H9 (cell line): ENCODE data around the gene DOK6. TPM values are rescaled to one million over a fixed set of nuclear protein-coding genes. Genes with fewer than 3 reads are reported as not detected.

Source experiments
- DNase-seq: peaks from one replicate; pipeline ENCODE4 v3.0.0-alpha.2; 2017
- H2AFZ ChIP-seq: one replicate; pipeline ENCODE4 v1.6.1; 2013; ENCODE audit warnings: mild to moderate bottlenecking, low read length, control low read depth, moderate library complexity
- H2AK5ac ChIP-seq: 2 replicates; pipeline ENCODE4 v1.6.1; 2013; ENCODE audit warnings: low read length, control low read depth, mixed read lengths; ENCODE audit not compliant: insufficient read length
- H2BK120ac ChIP-seq: one replicate; pipeline ENCODE4 v1.6.1; 2013; ENCODE audit warnings: low read depth, mild to moderate bottlenecking, low read length, control low read depth, inconsistent platforms; ENCODE audit not compliant: poor library complexity, severe bottlenecking
- H2BK12ac ChIP-seq: 2 replicates; pipeline ENCODE4 v1.6.1; 2013; ENCODE audit warnings: low read length, control low read depth, mixed read lengths, low read depth; ENCODE audit not compliant: insufficient read length
- H2BK15ac ChIP-seq: 2 replicates; pipeline ENCODE4 v1.6.1; 2013; ENCODE audit warnings: low read depth, low read length, control low read depth
- H2BK20ac ChIP-seq: one replicate; pipeline ENCODE4 v1.6.1; 2013; ENCODE audit warnings: low read depth, mild to moderate bottlenecking, low read length, control low read depth, inconsistent platforms; ENCODE audit not compliant: poor library complexity, severe bottlenecking
- H2BK5ac ChIP-seq: 2 replicates; pipeline ENCODE4 v1.6.1; 2013; ENCODE audit warnings: low read length, control low read depth, mixed read lengths; ENCODE audit not compliant: insufficient read length
- H3K14ac ChIP-seq: 2 replicates; pipeline ENCODE4 v1.6.1; 2013; ENCODE audit warnings: low read length, control low read depth; ENCODE audit not compliant: insufficient read depth
- H3K18ac ChIP-seq: 2 replicates; pipeline ENCODE4 v1.6.1; 2013; ENCODE audit warnings: low read depth, mild to moderate bottlenecking, mixed read lengths, low read length, control low read depth; ENCODE audit not compliant: insufficient read length
- H3K23ac ChIP-seq: 2 replicates; pipeline ENCODE4 v1.6.1; 2013; ENCODE audit warnings: low read length, control low read depth, mixed read lengths, low read depth; ENCODE audit not compliant: insufficient read length
- H3K23me2 ChIP-seq: 2 replicates; pipeline ENCODE4 v1.6.1; 2013; ENCODE audit warnings: low read depth, mild to moderate bottlenecking, mixed read lengths, low read length, control low read depth; ENCODE audit not compliant: insufficient read length, poor library complexity, severe bottlenecking
- H3K27ac ChIP-seq: 2 replicates; pipeline ENCODE4 v1.5.1; 2013; ENCODE audit warnings: low read length, control low read depth, mixed read lengths, low read depth; ENCODE audit not compliant: insufficient read length
- H3K27me3 ChIP-seq: 2 replicates; pipeline ENCODE4 v1.6.1; 2013; ENCODE audit warnings: low read length, control low read depth, inconsistent platforms; ENCODE audit not compliant: insufficient read depth
- H3K4ac ChIP-seq: 2 replicates; pipeline ENCODE4 v1.6.1; 2013; ENCODE audit warnings: low read depth, mild to moderate bottlenecking, control low read depth, inconsistent platforms, low read length, moderate library complexity
- H3K4me1 ChIP-seq: 2 replicates; pipeline ENCODE4 v1.6.1; 2013; ENCODE audit warnings: low read length, control low read depth, inconsistent platforms; ENCODE audit not compliant: insufficient read depth
- H3K4me2 ChIP-seq: 2 replicates; pipeline ENCODE4 v1.6.1; 2013; ENCODE audit warnings: low read length, control low read depth, mixed read lengths; ENCODE audit not compliant: insufficient read length, insufficient read depth
- H3K56ac ChIP-seq: 2 replicates; pipeline ENCODE4 v1.6.1; 2013; ENCODE audit warnings: low read depth, mild to moderate bottlenecking, mixed read lengths, low read length, control low read depth; ENCODE audit not compliant: insufficient read length
- H3K79me1 ChIP-seq: 2 replicates; pipeline ENCODE4 v1.6.1; 2013; ENCODE audit warnings: low read depth, mild to moderate bottlenecking, moderate library complexity, low read length, control low read depth, inconsistent platforms; ENCODE audit not compliant: insufficient read depth, poor library complexity, severe bottlenecking
- H3K79me2 ChIP-seq: 2 replicates; pipeline ENCODE4 v1.6.1; 2013; ENCODE audit warnings: low read length, control low read depth, inconsistent platforms; ENCODE audit not compliant: insufficient read depth
- H3K9ac ChIP-seq: 2 replicates; pipeline ENCODE4 v1.6.1; 2013; ENCODE audit warnings: low read length, control low read depth, mixed read lengths; ENCODE audit not compliant: insufficient read length; ENCODE audit errors: extremely low read depth
- H3K9me3 ChIP-seq: one replicate; pipeline ENCODE4 v1.6.1; 2013; ENCODE audit warnings: low read depth, low read length, inconsistent platforms; ENCODE audit not compliant: control insufficient read depth
- H3T11ph ChIP-seq: one replicate; pipeline ENCODE4 v1.6.1; 2013; ENCODE audit warnings: mild to moderate bottlenecking, low read length, control low read depth, inconsistent platforms
- H4K20me1 ChIP-seq: one replicate; pipeline ENCODE4 v1.6.1; 2013; ENCODE audit not compliant: control insufficient read depth, insufficient read length, insufficient read depth
- H4K5ac ChIP-seq: 2 replicates; pipeline ENCODE4 v1.6.1; 2013; ENCODE audit warnings: low read depth, mild to moderate bottlenecking, mixed read lengths, low read length, control low read depth; ENCODE audit not compliant: insufficient read length
- H4K8ac ChIP-seq: replicated peaks from 2 replicates; pipeline ENCODE4 v1.6.1; 2013; ENCODE audit warnings: low read length, control low read depth, mixed read lengths, low read depth; ENCODE audit not compliant: insufficient read length
- H4K91ac ChIP-seq: 2 replicates; pipeline ENCODE4 v1.6.1; 2013; ENCODE audit warnings: low read depth, mild to moderate bottlenecking, moderate library complexity, mixed read lengths, low read length, control low read depth; ENCODE audit not compliant: insufficient read length
- H3K27ac Mint-ChIP-seq, 3 experiments: 2 replicates in 2 of 3; 3 replicates in 1 of 3; pipeline ENCODE4 v1.8.0; 2020 to 2021; ENCODE audit warnings: mixed read lengths in 3 of 3, mild to moderate bottlenecking in 1 of 3, moderate library complexity in 1 of 3
- H3K27me3 Mint-ChIP-seq: 2 replicates; pipeline ENCODE4 v1.8.0; 2021; ENCODE audit warnings: low read depth, mild to moderate bottlenecking, moderate library complexity, mixed read lengths
- H3K36me3 Mint-ChIP-seq, 3 experiments: 2 replicates in 2 of 3; 3 replicates in 1 of 3; pipeline ENCODE4 v1.8.0; 2020 to 2021; ENCODE audit warnings: low read depth in 3 of 3, mixed read lengths in 3 of 3; ENCODE audit not compliant: insufficient read depth in 1 of 3
- H3K4me1 Mint-ChIP-seq, 2 experiments: 2 replicates each; pipeline ENCODE4 v1.8.0; 2020; ENCODE audit warnings: mixed read lengths in 2 of 2
- H3K4me3 Mint-ChIP-seq, 2 experiments: 2 replicates in 1 of 2; 3 replicates in 1 of 2; pipeline ENCODE4 v1.8.0; 2020 to 2021; ENCODE audit warnings: mild to moderate bottlenecking in 2 of 2, mixed read lengths in 2 of 2, moderate library complexity in 1 of 2
- H3K9me3 Mint-ChIP-seq, 2 experiments: 2 replicates in 1 of 2; 3 replicates in 1 of 2; pipeline ENCODE4 v1.8.0; 2020; ENCODE audit warnings: mild to moderate bottlenecking in 2 of 2, mixed read lengths in 2 of 2, moderate library complexity in 1 of 2
- WGBS: extraction: QIAGEN DNeasy Blood & Tissue Kit; methylation state at CpG from one replicate; pipeline ENCODE4 v1.1.7; 2013; ENCODE audit warnings: missing lambda C conversion rate, low lambda C conversion rate, mixed read lengths; ENCODE audit not compliant: insufficient read length; ENCODE audit errors: extremely low coverage; 5-methylcytosine and 5-hydroxymethylcytosine counted together
- total RNA-seq: library from RNA; stranded (reverse); gene quantifications from 2 replicates; pipeline ENCODE4 v1.2.1, GENCODE V29; 2021
- TF ChIP-seq, protein P1 (sequence below): fragments of 200-600 bp; sonication (generic); conservative IDR thresholded peaks from 3 replicates; pipeline ENCODE4 v1.8.0; 2021; ENCODE audit warnings: antibody characterized with exemption, mild to moderate bottlenecking

DOK6 gene
- total RNA-seq, 1 experiment from 2014 or later: 0.20 TPM

DNA sequence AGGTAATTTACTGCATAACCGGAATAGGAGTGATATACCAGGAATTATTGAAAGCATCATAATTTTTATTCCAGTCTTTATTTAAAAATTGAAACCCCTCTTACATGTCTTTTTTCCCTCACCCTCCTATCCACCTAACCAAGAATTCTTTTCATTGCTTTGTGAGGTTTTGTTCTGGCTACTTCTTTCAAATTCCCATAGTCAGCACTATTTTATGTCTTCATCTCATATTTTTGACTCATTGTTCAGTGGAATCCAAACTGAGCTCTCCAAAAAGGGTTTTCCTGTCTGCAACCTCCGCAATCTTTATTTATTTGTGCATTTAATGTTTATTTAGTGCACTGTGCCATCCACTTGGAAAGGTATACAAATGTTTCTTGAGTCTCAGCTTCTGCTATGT, 128.5 kb downstream of the DOK6 start:
- Histone ChIP-seq H3K9ac (no peak overlapping the region), H2BK15ac (no peak overlapping the region), H2BK120ac (no peak overlapping the region), H3K14ac (no peak overlapping the region), H4K5ac (no peak overlapping the region), H3K18ac (no peak overlapping the region), H3K4me2 (no peak overlapping the region), H3K23ac (no peak overlapping the region), H2AFZ (no peak overlapping the region), H3K4ac (no peak overlapping the region), H2AK5ac (no peak overlapping the region), H3K79me1 (no peaks in the 10 kb centered on the region), H4K8ac (no peak overlapping the region), H3K4me1 (no peaks in the 10 kb centered on the region), H3K79me2 (no peaks in the 10 kb centered on the region), H3K56ac (no peak overlapping the region), H3K9me3 (no peaks in the 10 kb centered on the region), H4K91ac (no peak overlapping the region), H2BK5ac (no peak overlapping the region), H3K23me2 (no peaks in the 10 kb centered on the region), H2BK20ac (no peak overlapping the region), H2BK12ac (no peak overlapping the region), H3K27me3 (no peaks in the 10 kb centered on the region), H3K27ac (no peak overlapping the region), H4K20me1 (no peaks in the 10 kb centered on the region), H3T11ph (no peak overlapping the region)
- H3K27ac Mint-ChIP-seq: no peak overlapping the region
- TF ChIP-seq, protein P1, sequence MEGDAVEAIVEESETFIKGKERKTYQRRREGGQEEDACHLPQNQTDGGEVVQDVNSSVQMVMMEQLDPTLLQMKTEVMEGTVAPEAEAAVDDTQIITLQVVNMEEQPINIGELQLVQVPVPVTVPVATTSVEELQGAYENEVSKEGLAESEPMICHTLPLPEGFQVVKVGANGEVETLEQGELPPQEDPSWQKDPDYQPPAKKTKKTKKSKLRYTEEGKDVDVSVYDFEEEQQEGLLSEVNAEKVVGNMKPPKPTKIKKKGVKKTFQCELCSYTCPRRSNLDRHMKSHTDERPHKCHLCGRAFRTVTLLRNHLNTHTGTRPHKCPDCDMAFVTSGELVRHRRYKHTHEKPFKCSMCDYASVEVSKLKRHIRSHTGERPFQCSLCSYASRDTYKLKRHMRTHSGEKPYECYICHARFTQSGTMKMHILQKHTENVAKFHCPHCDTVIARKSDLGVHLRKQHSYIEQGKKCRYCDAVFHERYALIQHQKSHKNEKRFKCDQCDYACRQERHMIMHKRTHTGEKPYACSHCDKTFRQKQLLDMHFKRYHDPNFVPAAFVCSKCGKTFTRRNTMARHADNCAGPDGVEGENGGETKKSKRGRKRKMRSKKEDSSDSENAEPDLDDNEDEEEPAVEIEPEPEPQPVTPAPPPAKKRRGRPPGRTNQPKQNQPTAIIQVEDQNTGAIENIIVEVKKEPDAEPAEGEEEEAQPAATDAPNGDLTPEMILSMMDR: no peak
- no CpG with 5 or more reads among the region's 2 CpGs for WGBS
- H3K27me3 Mint-ChIP-seq: no peaks in the 10 kb centered on the region
- no peaks in the 10 kb centered on the region for H3K9me3 Mint-ChIP-seq
- peaks cover 4 to 17% of the 10 kb centered on the region in 2 experiments; a peak in 3 of 4 replicates for H3K4me1 Mint-ChIP-seq
- no peak for DNase-seq
- H3K36me3 Mint-ChIP-seq: no peaks in the 10 kb centered on the region; a peak in 1 of 7 replicates
- no peak overlapping the region for H3K4me3 Mint-ChIP-seq
